ENCODE data around the gene AAK1.

The AAK1 gene

DNA sequence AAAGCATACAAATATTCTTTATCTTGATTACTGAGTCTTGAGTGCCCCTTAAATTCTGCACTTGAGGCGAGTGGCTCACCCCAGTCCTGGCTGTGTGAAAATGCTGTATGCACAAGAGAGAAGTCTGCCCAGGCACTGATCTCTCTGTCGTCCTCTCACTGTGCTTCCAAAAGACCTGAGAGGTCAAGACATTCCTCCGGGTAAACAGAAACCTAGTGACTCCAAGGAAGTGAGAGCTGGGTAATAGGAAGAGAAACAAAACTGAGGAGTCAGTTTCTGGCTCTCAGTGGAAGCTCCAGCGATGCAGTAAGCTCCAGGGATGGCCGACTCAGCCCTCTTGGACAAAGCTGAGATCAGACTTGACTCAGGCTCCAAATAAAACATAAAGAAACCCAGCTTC lies 70.9 kb downstream of the AAK1 start:
- Histone ChIP-seq H3K27ac (ENCODE audit: low read length) (no peak overlapping the region), H4K20me1 (ENCODE audit: insufficient read depth, low read length) (no peaks in the 10 kb centered on the region), H3K4me2 (ENCODE audit: low read length) (no peak overlapping the region)

DNA sequence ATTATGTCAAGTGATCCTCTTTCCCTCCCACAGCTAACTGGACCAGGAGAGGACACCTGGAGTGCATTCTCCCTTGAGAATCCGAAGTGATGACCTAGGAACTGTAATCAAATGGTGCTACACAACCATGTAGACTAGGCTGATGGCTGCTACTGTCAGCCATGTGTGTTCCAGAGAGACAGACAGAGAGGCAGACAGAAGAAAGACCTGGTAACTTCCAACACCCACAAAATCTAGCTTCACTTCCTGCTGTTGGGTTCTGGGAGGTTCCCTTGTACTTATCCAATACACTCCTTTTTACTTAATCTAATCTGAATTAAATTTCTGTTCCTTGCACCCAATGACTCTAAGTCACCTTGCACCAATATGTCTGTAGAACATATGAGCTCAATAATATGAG lies 72.3 kb downstream of the AAK1 start:
- Histone ChIP-seq H4K20me1 (ENCODE audit: insufficient read depth, low read length) (no peaks in the 10 kb centered on the region), H2AFZ (ENCODE audit: low read depth, low read length) (no peak overlapping the region), H3K4me2 (ENCODE audit: low read length) (no peak overlapping the region)

More for the DNA sequence above, 70.9 kb downstream of the AAK1 start:
- Histone ChIP-seq H2AFZ (ENCODE audit: low read depth, low read length) (no peak overlapping the region), H3K79me2 (ENCODE audit: low read length) (no peaks in the 10 kb centered on the region), H3K4me3 (ENCODE audit: low read length) (no peak overlapping the region), H3K27me3 (ENCODE audit: low read depth, low read length) (peaks cover 15% of the 10 kb centered on the region), H3K4me1 (ENCODE audit: low read length) (no peaks in the 10 kb centered on the region), H3K36me3 (replicated peaks; ENCODE audit: low read depth, low read length) (no peaks in the 10 kb centered on the region), H3K9me3 (ENCODE audit: insufficient read depth, low read length) (no peaks in the 10 kb centered on the region), H3K9ac (ENCODE audit: low read length) (no peak overlapping the region)
- no peak for TF ChIP-seq EZH2phosphoT487 (IDR thresholded peaks at IDR 0.05; ENCODE audit: low read depth)
- TF ChIP-seq, protein P1, sequence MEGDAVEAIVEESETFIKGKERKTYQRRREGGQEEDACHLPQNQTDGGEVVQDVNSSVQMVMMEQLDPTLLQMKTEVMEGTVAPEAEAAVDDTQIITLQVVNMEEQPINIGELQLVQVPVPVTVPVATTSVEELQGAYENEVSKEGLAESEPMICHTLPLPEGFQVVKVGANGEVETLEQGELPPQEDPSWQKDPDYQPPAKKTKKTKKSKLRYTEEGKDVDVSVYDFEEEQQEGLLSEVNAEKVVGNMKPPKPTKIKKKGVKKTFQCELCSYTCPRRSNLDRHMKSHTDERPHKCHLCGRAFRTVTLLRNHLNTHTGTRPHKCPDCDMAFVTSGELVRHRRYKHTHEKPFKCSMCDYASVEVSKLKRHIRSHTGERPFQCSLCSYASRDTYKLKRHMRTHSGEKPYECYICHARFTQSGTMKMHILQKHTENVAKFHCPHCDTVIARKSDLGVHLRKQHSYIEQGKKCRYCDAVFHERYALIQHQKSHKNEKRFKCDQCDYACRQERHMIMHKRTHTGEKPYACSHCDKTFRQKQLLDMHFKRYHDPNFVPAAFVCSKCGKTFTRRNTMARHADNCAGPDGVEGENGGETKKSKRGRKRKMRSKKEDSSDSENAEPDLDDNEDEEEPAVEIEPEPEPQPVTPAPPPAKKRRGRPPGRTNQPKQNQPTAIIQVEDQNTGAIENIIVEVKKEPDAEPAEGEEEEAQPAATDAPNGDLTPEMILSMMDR (IDR thresholded peaks at IDR 0.05; ENCODE audit: low read depth, low read length) = no peak

DNA sequence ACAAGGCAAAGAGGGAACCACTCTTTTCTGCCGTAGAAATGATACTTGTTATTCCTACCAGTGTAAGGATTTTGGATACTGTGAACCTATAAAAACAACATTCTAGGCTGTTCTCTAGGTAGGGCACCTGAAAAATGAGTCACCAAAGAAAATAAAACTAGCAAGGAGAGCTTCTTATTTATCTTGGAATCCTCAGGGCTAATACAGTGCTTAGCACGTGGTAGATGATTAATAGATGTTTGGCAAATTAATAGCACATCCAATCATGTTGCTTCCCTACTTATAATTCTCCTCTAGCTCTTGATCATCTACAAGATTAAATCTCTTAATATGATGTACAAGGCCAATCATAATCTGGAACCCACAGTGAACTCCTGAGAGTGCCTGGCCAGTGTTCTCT lies 73.1 kb downstream of the AAK1 start:
- no peak overlapping the region for H3K27ac ChIP-seq (ENCODE audit: low read length)
- H3K9ac ChIP-seq (ENCODE audit: low read length) = no peak overlapping the region
- no peak overlapping the region for H2AFZ ChIP-seq (ENCODE audit: low read depth, low read length)
- H3K9me3 ChIP-seq (ENCODE audit: insufficient read depth, low read length) = no peaks in the 10 kb centered on the region
- H3K79me2 ChIP-seq (ENCODE audit: low read length) = no peaks in the 10 kb centered on the region
- no peaks in the 10 kb centered on the region for H3K36me3 ChIP-seq (replicated peaks; ENCODE audit: low read depth, low read length)
- H3K27me3 ChIP-seq (ENCODE audit: low read depth, low read length) = peaks cover 15% of the 10 kb centered on the region
- no peak overlapping the region for H3K4me3 ChIP-seq (ENCODE audit: low read length)
- H3K4me1 ChIP-seq (ENCODE audit: low read length) = no peaks in the 10 kb centered on the region
- H3K4me2 ChIP-seq (ENCODE audit: low read length) = no peak overlapping the region
- no peaks in the 10 kb centered on the region for H4K20me1 ChIP-seq (ENCODE audit: insufficient read depth, low read length)
- no peak for TF ChIP-seq EZH2phosphoT487 (IDR thresholded peaks at IDR 0.05; ENCODE audit: low read depth)
- TF ChIP-seq, protein P1 (IDR thresholded peaks at IDR 0.05; ENCODE audit: low read depth, low read length) = no peak

More for the DNA sequence above, 72.3 kb downstream of the AAK1 start:
- Histone ChIP-seq H3K27me3 (ENCODE audit: low read depth, low read length) (peaks cover 15% of the 10 kb centered on the region), H3K79me2 (ENCODE audit: low read length) (no peaks in the 10 kb centered on the region), H3K27ac (ENCODE audit: low read length) (no peak overlapping the region), H3K4me1 (ENCODE audit: low read length) (no peaks in the 10 kb centered on the region), H3K36me3 (replicated peaks; ENCODE audit: low read depth, low read length) (no peaks in the 10 kb centered on the region), H3K4me3 (ENCODE audit: low read length) (no peak overlapping the region), H3K9ac (ENCODE audit: low read length) (no peak overlapping the region), H3K9me3 (ENCODE audit: insufficient read depth, low read length) (no peaks in the 10 kb centered on the region)
- no peak for TF ChIP-seq EZH2phosphoT487 (IDR thresholded peaks at IDR 0.05; ENCODE audit: low read depth)
- TF ChIP-seq, protein P1 (IDR thresholded peaks at IDR 0.05; ENCODE audit: low read depth, low read length) = no peak

DNA sequence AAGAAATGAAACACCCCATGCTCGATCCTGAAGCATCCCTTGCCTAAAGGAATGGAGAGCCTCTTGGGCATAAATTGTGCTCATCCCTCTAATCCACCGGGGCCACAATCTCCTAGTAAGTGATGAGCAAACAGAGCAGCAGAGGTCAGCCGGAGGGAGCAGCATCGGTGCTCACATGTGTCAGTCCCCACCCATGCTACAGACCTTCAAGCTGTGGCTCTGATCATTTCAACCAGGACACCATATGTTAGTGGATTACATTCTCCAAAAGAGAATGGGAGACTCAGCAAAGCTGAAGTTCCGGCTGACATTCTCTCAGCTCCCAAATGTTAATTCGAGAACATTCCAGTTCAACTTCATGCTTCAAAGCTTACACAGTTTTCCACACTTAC lies 75.6 kb downstream of the AAK1 start:
- no peaks in the 10 kb centered on the region for H4K20me1 ChIP-seq (ENCODE audit: insufficient read depth, low read length)
- no peak overlapping the region for H3K9ac ChIP-seq (ENCODE audit: low read length)
- no peaks in the 10 kb centered on the region for H3K36me3 ChIP-seq (replicated peaks; ENCODE audit: low read depth, low read length)
- no peaks in the 10 kb centered on the region for H3K4me1 ChIP-seq (ENCODE audit: low read length)
- H3K4me3 ChIP-seq (ENCODE audit: low read length) = no peak overlapping the region
- no peaks in the 10 kb centered on the region for H3K9me3 ChIP-seq (ENCODE audit: insufficient read depth, low read length)
- TF ChIP-seq, protein P1 (IDR thresholded peaks at IDR 0.05; ENCODE audit: low read depth, low read length) = no peak
- no peak for TF ChIP-seq EZH2phosphoT487 (IDR thresholded peaks at IDR 0.05; ENCODE audit: low read depth)
- no peaks in the 10 kb centered on the region for H3K79me2 ChIP-seq (ENCODE audit: low read length)
- H3K27me3 ChIP-seq (ENCODE audit: low read depth, low read length) = peaks cover 20% of the 10 kb centered on the region
- H2AFZ ChIP-seq (ENCODE audit: low read depth, low read length) = no peak overlapping the region
- no peak overlapping the region for H3K4me2 ChIP-seq (ENCODE audit: low read length)
- no peak overlapping the region for H3K27ac ChIP-seq (ENCODE audit: low read length)

Data from OCI-LY3 (cell line).